Dermis blood vessel endothelial cell (primary cell): ENCODE measurements around the gene RAP1A. TPM values are rescaled to one million over a fixed set of nuclear protein-coding genes. Genes with fewer than 3 reads are reported as not detected.

Source experiments
- DNase-seq: peaks from one replicate; pipeline ENCODE4 v3.0.0; 2010
- total RNA-seq: library from RNA; depleted of rRNA; stranded (reverse); fragments of >200 nt; gene quantifications from 2 replicates; pipeline ENCODE4 v1.2.3, GENCODE V29; 2014

RAP1A gene
- total RNA-seq, 1 donor from 2014 or later, result 21.1 TPM

- no peak for DNase-seq
Observed at GRCh38 chr1:111720977-111721786, 101.6 kb downstream of the RAP1A start.

- no peak for DNase-seq
Observed at GRCh38 chr1:111723091-111723806, 103.7 kb downstream of the RAP1A start.

- no peak for DNase-seq
Observed at GRCh38 chr1:111723871-111724270, 104.3 kb downstream of the RAP1A start.

- no peak for DNase-seq
Observed at GRCh38 chr1:111725192-111725591, 105.6 kb downstream of the RAP1A start.

GRCh38 chr1:111727056-111727455, 107.5 kb downstream of the RAP1A start:
- no peak for DNase-seq

GRCh38 chr1:111729271-111729921, 109.8 kb downstream of the RAP1A start:
- no peak for DNase-seq

- no peak for DNase-seq
Observed at GRCh38 chr1:111729946-111730681, 110.5 kb downstream of the RAP1A start.

- no peak for DNase-seq
Observed at GRCh38 chr1:111730706-111731105, 111.1 kb downstream of the RAP1A start.

- DNase-seq, result no peak
Observed at GRCh38 chr1:111731956-111732355, 112.4 kb downstream of the RAP1A start.

GRCh38 chr1:111732718-111733117, 113.1 kb downstream of the RAP1A start:
- no peak for DNase-seq

- peak; percentile 96 for DNase-seq
Observed at GRCh38 chr1:111733183-111733991, 113.8 kb downstream of the RAP1A start.

- DNase-seq, result no peak
Observed at GRCh38 chr1:111733992-111734341, 114.4 kb downstream of the RAP1A start.

- no peak for DNase-seq
Observed at GRCh38 chr1:111734426-111734825, 114.8 kb downstream of the RAP1A start.

GRCh38 chr1:111734856-111735255, 115.3 kb downstream of the RAP1A start:
- no peak for DNase-seq

GRCh38 chr1:111735321-111735720, 115.7 kb downstream of the RAP1A start:
- DNase-seq, result no peak

GRCh38 chr1:111735858-111736544, 116.4 kb downstream of the RAP1A start:
- no peak for DNase-seq

GRCh38 chr1:111736548-111737215, 117.1 kb downstream of the RAP1A start:
- peak; percentile 74 for DNase-seq

GRCh38 chr1:111737216-111738132, 117.9 kb downstream of the RAP1A start:
- peak; percentile 51 for DNase-seq

- no peak for DNase-seq
Observed at GRCh38 chr1:111738133-111738435, 118.5 kb downstream of the RAP1A start.
